GM12865 (cell line): ENCODE measurements around the gene CACNB1.

Experiments used
- DNase-seq: peaks from one replicate; pipeline ENCODE4 v3.0.0; 2010; ENCODE audit warnings: low read depth
- H3K4me3 ChIP-seq: 2 replicates; pipeline ENCODE4 v1.5.1; 2011; ENCODE audit warnings: mild to moderate bottlenecking, low read depth, low read length, control low read depth
- TF ChIP-seq, protein P1 (sequence below): IDR thresholded peaks from 2 replicates; pipeline ENCODE4 v1.5.1; 2011; ENCODE audit warnings: low read length, control low read depth, low read depth, inconsistent platforms; ENCODE audit not compliant: insufficient read depth; ENCODE audit errors: missing control alignments

Gene CACNB1

DNA sequence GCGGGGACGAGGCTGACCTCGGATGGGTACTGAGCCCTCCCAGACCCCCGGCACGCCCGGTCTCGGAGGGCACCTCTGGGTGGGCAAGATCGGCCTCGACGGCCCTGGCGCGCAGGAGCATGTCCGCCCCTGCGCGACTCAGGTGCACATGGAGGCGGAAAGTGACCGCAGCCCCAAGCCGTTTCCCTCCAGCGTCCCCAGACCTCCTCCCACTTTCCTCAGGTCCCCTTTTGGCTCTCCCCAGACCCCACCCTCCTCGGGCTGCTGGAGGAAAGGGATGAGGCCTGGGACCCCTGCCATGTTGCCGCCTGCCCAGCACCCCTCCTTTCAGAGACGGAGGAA lies 12.6 kb upstream of the CACNB1 start:
- TF ChIP-seq, protein P1, sequence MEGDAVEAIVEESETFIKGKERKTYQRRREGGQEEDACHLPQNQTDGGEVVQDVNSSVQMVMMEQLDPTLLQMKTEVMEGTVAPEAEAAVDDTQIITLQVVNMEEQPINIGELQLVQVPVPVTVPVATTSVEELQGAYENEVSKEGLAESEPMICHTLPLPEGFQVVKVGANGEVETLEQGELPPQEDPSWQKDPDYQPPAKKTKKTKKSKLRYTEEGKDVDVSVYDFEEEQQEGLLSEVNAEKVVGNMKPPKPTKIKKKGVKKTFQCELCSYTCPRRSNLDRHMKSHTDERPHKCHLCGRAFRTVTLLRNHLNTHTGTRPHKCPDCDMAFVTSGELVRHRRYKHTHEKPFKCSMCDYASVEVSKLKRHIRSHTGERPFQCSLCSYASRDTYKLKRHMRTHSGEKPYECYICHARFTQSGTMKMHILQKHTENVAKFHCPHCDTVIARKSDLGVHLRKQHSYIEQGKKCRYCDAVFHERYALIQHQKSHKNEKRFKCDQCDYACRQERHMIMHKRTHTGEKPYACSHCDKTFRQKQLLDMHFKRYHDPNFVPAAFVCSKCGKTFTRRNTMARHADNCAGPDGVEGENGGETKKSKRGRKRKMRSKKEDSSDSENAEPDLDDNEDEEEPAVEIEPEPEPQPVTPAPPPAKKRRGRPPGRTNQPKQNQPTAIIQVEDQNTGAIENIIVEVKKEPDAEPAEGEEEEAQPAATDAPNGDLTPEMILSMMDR, result no peak
- no peak overlapping the region; the same call in 1 of the 2 replicates for H3K4me3 ChIP-seq
- no peak for DNase-seq

DNA sequence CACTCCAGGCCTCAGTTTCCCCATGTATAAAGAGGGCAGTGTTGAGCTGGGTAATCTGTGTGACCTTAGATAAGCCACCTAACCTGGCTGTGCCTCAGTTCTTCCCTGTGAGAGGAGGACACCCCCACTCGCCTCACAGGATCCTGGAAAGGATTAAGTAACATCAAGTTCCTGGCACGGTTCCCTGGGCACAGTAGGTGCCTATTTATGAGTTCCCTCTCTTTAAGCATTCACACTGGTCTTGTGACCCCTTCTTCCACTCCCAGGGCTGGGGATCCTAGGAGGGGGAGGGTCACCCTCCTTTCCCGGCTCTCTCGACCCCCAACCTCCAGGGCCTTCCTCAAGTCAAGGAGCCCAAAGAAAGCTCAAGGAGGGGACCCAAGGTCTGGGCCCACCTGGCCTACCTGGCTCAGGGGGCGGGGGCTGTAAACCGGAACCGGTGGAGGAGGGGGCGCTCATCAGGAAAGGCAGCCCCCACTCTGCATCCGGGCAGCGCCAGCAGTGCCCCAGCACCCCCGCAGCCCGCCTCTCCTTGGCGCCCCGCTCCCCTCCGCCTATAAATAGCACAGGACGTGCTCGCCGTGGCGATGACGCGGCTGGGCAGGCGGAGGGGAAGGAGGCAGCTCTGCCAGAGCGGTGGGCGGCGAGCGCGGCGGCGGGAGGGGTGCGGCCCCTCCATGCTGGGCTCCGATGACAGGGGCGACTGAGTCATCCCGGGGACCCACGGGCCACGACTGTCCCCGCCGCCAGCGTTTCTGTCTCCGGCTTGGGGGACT lies 12.0 kb upstream of the CACNB1 start:
- no peak overlapping the region; the same call in 1 of the 2 replicates for H3K4me3 ChIP-seq
- DNase-seq, result no peak
- TF ChIP-seq, protein P1, result no peak

DNA sequence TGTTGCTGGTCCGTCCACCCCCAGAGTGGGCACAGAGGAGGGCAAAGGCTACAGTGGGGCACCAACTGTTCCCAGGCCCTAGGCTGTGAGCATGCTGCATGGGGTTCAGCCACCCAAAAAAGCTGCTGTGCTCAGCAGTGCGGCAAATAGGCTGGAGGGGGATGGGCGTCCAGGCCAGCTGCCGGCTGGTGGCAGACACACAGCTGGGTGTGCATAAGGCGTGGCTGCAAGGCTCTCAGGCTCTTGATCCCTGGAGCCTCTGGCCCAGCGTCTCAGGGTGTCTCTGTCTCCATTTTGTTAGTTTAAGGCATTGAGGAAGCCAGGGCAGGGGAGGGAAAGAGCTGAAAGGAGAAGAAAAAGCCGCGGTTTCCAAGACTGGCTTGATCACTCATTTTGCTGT lies 11.4 kb upstream of the CACNB1 start:
- no peak overlapping the region for H3K4me3 ChIP-seq
- DNase-seq, result peak; percentile 82
- TF ChIP-seq, protein P1, result no peak

DNA sequence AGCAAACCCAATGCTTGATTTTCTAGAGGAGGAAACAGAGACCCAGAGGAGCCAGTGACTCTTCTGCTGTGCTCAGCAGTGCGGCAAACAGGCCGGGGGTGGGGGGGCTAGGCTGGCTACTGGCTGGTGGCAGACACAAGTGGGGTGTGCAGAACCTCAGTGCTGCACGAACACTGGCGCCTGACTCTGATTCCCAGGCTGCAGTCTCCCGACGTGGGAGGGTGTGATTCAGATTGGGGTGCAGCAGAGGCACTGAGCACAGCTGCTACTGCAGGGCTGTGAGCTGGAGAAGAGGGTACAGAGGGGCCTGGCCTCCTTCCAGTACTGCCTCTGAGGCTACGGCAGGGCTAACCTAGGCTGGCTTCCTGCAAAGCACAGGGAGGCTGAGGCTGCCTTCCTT lies 10.7 kb upstream of the CACNB1 start:
- TF ChIP-seq, protein P1, result no peak
- no peak overlapping the region for H3K4me3 ChIP-seq
- DNase-seq, result no peak

DNA sequence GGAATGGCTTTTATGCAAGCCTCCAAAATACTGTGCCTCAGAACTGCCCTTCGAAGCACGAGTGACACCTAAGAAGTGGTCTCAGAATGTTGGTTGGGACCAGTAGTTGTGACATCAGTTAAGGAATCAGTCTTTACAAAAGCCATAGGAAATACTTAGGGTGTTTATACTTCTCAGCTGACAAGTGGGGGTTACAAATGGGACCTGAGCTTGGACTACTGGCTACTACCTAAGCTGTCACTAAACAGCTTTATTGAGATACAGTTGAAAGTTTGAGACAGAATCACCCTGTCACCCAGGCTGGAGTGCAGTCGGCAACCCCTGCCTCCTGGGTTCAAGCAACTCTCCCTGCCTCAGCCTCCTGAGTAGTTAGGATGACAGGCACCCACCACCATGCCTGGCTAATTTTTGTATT lies 7.7 kb upstream of the CACNB1 start:
- no peak overlapping the region for H3K4me3 ChIP-seq
- TF ChIP-seq, protein P1, result no peak
- DNase-seq, result peak; percentile 35

DNA sequence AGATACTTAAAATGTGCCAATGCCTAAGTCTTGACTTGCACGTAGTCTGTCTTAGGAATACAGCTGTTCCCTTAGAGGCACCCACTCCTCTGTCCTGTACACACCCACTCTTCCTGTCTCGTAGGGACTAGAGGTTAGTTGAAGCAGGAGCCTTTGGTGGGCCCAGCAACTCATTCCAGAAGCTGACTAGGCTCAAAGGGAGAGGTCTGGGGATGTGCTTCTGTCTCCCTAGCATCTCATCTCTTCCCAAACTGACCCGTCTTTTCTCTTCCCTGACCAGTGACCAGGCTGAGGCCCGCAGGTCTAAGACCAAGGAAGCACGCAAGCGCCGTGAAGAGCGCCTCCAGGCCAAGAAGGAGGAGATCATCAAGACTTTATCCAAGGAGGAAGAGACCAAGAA lies 6.8 kb upstream of the CACNB1 start:
- DNase-seq, result no peak
- TF ChIP-seq, protein P1, result no peak
- H3K4me3 ChIP-seq, result no peak overlapping the region
